ENCODE data around the gene CHPF.

CHPF gene

DNA sequence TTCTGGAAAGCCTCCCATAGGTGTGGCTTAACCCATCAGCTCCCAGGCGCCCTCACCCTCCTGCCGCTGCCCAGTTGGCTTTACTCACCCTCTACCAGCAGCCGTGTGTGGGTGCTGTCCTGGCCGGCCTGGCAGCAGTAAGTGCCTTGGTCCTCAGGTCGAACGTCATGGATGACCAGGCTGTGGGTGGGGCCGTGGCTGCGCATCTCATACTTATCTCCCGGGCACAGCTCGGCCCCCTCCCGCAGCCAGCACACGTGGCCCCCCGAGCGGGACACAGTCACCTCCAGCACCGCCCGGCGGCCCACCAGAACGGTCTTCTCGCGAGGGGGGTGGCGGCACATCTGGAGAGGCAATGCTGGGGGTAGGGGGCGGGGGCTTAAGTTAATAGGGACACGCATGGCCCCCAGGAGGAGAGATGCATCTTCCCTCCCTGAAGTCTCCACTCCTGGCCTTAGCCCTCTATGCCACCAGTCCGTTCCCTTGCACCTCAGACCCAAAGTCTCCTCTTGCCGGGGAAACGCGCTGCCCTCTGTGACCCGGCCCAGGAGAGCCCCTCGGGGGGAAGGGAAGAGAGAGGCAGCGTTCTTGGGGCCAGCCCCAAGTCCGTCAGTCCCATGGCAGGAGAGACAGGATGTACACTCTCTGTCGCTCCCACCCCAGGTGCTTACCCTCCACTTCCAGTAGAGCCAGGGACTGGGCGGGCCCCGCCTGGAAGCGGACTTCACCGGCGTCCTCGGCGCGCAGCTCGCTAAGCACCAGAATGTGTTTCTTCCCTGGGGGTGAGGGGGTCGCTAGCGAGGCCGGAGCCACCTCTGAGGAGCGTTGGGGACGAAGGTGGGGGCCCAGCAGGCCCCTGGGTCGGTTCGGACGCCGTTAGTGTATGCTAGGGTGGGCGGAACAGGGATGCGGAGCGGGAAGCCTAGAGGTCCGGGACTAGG lies 8.1 kb upstream of the CHPF start:
- DNase-seq (ENCODE audit: low read depth), result no peak

DNA sequence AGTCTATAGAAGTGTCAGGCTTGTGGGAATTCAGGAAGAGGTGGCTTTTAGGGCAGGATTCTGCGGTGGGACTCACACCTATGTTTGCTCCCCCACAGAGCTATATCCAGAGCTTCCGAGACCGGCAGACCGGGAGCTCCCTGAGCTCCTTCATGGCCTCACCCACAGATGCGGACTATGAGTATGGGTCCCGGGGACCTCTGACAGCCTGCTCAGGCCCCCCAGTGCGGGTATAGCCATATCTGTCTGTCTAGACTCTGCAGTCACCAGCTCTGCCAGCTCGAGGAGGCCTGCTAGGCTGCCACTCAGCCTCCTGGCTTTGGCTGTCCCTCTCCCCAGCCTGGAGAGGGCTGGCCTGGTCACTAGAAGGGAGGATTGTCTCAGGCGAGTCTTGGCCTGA lies 6.0 kb upstream of the CHPF start:
- DNase-seq (ENCODE audit: low read depth), result no peak

DNA sequence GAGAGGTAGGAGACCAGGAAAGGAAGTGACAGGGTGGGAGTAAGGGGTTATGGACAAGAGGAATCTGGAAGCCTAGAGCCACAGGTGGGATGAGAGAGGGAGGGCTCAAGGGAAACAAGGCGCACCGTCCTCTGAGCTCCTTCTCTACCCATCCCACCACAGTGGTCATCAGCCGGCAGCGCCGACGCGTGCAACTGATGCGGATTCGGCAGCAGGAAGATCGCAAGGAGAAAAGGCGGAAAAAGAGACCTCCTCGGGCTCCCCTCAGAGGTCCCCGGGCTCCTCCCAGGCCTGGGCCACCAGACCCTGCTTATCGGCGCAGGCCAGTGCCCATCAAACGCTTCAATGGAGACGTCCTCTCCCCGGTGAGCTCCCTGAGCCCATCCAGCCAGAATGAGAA lies 5.4 kb upstream of the CHPF start:
- DNase-seq (ENCODE audit: low read depth), result no peak

DNA sequence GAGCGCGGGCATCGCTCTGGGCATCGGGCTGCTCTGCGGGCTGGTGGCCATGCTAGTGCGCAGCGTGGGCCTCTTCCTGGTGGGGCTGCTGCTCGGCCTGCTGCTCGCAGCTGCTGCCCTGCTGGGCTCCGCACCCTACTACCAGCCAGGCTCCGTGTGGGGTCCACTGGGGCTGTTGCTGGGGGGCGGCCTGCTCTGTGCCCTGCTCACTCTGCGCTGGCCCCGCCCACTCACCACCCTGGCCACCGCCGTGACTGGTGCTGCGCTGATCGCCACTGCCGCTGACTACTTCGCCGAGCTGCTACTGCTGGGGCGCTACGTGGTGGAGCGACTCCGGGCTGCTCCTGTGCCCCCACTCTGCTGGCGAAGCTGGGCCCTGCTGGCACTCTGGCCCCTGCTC lies 4.0 kb upstream of the CHPF start:
- DNase-seq (ENCODE audit: low read depth), result no peak

DNA sequence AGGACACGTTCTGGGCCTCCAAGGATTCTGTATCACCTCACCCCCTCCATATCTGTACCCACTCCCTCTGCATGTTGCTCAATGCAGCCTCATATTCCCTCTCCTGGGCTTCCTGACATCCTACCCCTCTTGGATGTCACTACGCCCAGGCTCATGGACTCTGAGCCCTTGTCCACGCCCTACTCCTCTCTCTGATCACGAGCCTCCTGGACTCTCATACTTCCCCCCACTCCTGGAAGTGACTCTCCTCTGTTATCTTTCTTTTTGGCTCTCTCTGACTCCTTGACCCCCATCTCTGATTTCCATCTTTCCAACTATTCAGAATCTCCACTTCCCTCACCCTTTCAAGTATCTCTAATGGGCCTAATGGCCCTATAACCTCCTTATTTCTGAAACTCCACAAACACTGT lies 2.3 kb upstream of the CHPF start:
- no peak for DNase-seq (ENCODE audit: low read depth)

DNA sequence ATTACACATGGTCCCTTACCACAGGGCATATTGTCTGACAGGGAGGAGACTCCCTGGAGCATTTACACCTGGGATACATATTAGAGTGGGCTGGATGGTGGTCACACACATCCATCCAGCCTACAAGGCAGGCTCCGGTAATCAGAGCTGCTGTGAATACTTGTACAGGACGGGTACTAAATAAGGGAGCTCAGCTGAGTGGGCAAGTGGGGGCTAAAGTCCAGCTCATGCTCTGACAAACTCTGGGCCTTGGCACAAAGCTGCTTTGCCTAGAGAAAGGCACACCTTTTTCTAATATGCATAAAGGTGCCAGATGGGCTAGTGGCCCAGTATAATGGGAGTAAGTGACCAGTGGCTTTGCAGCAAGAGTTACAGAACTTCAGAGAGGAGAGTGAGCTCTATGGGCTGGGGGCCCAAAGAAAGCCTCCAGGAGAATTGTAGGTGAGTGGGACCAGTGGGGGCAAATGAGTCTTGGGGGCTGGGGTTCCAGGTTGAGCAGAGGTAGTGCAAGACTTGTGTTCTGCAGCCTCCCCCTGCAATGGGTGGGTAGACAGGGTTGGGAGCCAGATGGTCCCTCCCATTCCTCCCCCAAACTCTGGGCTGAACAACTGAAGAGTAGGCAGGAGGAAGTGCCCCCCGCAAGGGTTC lies 1.8 kb upstream of the CHPF start:
- no peak for DNase-seq (ENCODE audit: low read depth)

DNA sequence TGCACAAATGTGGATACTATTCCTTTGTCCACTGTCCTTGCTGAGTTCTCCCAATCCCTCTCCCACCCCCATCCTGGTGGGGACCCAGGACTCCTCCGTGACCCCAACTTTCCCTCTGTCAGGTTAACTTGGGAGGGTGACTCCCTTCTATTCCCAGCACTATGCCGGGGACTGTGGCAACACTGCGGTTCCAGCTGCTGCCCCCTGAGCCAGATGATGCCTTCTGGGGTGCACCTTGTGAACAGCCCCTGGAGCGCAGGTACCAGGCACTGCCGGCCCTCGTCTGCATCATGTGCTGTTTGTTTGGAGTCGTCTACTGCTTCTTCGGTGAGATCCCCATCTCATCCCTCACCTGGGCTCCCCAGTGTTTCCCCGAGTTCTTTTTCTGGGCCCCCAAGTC lies 958 bp upstream of the CHPF start:
- no peak for DNase-seq (ENCODE audit: low read depth)

DNA sequence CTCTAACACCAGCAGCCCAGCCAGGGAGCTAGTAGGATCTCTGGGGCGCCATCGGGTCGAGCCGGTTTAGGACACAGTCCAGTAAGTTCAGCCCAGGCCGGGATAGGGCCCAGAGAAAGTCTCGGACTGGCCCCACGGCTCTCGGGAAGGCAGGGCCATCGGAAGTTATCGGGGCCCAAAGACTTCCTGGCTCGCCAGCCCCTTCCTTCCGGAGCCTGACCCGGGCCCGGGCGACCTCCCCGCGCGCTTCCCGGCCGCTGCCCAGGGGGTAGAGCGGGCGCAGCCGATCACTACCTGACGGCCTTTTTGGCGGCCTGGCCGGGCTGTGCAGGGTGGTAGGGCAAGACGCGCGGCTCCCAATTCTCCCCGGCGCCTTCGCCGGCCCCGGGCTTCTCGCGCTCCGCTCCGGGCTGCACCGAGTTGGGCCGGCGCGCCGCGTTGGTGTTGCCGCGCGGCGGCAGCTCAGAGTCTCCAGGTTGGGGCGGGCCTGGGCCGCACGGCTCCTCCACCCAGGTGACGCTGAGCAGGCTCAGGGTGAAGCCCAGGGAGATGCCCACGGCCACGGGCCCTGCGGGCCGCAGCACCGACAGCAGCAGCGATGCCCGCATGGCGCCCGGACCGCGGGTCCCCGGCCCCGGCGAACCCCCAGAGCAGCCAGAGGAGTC lies 546 bp downstream of the CHPF start:
- DNase-seq (ENCODE audit: low read depth), result peak; percentile 13

DNA sequence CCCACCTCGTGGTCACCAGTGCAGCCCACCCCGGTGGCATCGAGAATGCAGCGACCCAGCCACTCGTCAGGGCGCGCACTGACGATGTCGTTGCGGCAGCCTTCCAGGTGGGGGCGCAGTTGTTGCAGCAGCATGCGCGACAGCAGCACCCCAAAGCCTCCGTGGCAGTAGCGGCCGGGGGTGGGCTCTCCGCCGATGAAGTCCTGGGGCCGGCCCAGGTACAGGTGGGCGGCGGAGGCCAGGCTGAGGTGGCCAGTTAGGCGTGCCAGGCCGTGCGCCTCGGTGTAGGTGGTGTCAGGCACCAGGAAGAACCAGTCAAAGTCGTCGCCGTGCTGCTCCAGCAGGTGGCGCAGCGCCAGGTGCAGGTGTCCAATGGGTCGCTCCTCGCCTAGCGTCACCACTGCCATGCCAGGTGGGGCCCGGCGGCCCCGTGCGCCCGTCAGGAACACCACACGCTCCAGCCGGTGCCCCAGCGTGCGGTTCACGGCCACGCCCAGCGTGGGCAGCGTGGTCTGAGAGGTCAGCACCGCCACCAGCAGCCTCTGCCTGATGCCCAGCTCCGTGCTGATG lies 1.9 kb downstream of the CHPF start:
- no peak for DNase-seq (ENCODE audit: low read depth)

DNA sequence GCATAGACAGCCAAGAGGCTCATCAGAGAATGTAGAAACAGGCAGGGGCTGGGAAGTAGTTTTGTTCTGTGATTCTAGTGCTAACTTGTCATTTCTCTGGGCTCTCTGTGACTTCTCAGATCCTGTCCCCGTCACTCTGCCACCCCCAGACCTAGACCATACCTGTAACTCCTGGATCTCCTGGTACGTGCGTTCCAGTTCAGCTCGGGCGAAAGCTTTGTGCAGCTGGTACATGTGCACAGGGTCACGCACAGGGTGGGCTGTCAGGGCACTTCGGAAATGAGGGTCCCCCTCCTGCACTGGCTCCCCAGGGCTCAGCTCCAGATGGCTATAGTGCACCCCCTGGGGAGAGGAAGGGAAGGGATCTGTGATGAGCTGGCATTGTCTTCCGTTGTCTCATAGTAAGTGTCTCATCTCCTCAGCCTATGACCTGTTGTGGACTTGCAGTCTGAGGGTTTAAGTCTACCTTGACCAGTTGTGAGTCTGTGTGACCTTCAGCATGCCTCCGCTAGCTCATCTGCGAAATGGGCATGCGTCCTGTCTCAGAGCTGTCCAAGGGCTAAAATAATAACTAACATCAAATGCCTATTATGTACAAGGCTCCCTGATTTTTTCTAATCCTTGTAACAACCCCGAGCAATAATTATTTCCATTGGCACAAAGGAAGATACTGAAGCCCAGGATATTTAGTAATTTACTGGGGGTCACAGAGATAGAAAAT lies 2.7 kb downstream of the CHPF start:
- DNase-seq (ENCODE audit: low read depth), result no peak

DNA sequence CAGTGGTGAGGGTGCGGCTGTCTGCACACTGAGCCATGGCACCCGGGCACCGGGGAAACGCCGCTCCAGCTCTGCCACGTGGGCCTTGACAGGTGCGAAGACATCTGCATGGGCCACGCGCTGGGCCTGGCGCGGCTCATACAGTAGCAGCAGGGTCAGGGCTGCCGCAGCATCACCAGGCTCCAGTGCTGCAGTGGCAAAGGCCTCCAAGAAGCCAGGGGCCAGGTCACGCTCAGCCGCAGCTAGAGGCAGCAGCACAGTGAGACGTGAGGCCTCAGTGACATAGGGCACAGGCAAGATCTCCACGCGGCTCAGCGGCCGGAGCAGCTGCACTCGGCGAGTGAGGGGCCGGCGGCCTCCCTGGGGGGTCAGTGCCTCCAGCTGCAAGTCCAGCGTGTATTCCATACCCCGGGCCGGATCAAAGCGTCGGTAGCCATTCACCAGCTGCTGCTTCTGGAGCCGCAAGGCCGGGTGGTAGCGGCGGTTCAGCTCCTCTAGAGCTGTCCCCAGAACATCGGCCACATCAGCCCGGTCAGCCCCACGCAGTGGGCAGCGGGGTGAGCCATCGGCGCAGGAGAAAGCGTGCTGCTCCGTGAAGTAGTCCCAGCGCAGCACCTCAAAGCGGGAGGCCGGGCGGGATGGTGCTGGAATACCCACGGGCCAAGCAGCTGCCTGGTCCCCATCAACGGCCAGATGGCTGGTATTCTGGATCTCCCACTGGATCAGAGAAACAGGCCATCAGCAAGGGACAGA lies 3.5 kb downstream of the CHPF start:
- DNase-seq (ENCODE audit: low read depth), result no peak

DNA sequence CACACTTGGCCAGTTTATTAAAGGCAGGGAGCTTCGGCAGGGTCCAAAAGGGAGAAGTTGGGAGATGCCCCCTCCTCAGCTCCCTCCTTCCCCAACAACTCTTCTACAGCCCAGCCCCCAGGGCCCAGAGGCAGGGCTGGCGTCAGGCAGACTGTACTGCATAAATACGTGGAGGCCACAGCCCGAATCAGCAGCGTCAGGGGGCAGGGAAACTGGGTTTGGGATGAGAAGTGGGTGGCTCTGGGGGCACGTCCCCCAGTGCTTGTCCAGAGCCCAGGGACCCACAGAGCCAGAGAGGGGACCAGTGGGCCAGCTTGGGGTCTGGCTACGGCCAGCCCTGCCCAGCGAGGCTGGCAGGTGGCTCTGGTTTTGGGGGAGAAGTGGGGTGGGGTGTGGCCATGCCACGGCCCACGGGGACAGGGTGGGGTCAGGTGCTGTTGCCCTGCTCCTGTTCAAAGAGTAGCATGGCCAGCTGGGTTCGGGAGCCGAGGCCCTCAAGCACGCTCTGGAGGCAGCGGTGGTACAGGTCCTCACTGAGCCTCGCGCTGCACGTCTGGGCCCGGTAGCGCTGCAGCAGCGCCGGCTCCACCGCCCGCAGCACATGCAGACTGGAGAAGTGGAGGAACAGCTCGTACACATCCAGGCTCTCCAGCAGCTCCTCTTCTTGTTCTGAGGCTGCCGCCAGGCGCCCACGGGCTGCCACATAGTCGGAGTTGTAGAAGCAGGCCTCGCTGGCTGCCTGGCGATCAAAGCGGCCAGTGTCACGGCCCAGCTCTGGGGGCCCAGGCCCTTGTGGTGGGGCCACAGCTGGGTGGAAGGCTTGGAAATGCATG lies 4.4 kb downstream of the CHPF start:
- DNase-seq (ENCODE audit: low read depth), result no peak

DNA sequence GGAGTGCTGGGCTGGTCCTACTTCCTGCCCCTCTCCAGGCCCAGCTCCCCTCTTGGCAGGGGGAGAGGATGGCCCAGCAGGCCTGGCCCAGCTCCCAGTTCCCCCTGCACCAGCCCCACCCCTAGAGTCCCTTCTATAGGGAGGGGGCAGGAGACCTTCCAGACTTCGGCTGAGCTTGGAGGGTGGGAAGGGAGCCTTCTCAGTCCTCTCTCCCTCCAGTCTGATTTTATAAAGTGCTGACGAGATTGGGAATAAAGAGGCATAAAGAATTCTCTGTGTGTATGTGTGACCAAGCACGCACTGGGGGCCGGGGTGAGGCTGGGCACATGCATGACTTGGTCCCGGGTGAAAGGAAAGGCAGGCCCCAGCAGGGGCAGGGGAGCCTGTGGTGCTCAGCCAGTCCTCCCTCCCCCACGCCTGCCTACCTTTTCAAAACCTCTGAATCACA lies 5.1 kb downstream of the CHPF start:
- no peak for DNase-seq (ENCODE audit: low read depth)

DNA sequence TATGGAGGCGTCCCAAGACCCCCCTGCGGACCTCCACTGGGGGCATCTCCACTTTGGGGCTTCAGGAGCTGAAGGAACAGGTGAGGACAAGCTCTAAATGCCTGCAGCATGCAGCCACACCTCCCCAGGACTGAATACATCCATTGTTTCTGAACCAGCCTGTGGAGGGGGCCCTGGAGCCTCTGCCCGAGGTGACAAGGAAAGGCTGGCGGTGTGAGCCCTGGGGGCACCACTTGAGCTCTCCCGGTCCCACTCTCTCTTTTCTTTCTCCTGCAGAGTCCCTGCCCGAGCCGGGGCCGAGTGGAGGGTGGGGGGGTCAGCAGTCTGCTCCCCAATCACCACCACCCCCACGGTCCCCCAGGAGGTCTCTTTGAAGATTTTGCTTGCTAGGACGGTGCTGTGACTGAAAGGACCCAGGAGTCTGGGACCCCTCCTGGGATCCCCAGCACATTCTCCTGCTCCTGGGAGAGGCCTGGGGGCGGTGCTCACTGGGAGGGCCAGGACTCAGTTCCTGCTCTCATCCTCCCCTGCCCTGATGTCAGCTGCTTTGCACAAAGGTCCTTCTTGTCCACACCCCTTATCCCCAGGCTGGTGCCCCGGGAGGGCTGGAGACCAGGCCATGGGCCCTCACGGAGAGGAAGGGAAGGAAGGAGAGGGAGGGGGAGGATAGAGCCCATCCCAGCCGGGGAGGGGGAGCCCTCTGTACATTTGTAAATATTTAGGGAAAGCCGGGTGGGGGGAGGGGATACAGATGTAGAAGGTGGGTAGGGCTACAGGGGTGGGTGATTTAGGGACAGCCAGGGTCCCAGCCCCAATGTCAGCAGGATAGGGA lies 5.7 kb downstream of the CHPF start:
- DNase-seq (ENCODE audit: low read depth), result no peak

DNA sequence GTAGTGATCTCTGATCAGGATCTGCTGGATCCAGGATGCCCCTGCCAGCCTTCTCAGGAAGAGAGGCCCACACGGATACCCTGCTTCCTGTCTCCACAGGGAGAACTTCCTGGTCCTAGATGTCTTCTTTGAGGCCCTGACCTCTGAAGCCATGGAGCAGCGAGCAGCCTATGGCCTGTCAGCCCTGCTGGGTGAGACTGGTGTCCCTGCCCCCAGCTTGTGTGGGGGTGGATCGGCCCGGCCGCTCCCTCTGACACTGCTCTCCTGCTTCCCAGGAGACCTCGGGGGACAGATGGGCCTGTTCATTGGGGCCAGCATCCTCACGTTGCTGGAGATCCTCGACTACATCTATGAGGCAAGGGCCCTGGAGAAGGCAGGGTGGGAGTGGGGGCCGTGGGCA lies 6.6 kb downstream of the CHPF start:
- DNase-seq (ENCODE audit: low read depth), result no peak

DNA sequence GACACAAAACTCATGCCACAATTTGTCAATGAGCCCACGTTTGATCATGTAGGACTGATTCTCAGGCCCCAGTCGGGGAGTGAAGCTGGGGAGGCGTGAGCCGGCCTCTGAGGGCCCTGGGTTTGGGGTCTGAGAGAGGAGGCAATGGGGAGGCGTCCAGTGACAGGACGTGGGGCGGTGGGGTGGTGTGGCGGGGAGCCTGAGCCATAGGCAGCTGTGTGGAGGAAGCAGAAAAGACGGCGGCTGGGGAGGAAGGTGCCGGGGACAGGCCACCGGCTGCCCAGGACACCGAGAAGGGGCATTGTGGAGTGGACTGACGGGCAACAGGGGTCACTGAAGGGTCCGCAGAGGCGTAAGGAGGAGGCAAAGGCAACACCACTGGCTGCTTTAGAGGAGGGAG lies 7.2 kb downstream of the CHPF start:
- DNase-seq (ENCODE audit: low read depth), result no peak

DNA sequence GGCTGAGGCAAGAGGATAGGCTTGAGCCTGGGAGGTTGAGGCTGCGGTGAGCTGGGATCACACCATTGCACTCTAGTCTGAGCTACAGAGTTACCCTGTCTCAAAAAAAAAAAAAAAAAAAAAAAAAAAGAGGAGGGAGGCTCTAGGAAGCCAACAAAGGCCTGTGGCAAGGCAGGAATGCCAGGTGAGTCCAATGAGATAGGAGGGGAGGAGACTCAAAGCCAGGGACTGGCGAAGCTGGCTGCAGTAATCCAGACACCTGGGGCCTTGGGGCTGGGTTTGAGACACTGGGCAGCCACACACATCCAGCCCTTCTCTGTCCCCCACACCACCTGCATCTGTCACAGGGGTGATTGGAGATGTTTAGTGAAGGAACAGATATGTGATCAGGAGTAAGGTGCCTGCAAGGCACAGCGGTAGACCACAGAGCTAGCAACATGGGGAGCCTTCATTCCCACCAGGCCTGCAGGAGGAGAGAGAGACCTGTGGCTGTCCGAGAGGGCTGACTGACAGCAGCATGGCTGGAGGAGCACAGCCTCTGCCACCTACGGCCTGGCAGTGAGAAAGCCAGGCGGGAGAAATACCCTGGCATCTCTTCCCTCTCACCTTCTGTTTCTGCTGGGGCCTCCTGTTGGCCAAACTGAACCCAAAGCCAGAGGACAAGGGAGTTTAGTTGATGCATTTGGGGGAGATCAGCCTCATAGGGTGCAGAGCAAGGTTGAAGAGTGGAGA lies 9.5 kb downstream of the CHPF start:
- no peak for DNase-seq (ENCODE audit: low read depth)

DNA sequence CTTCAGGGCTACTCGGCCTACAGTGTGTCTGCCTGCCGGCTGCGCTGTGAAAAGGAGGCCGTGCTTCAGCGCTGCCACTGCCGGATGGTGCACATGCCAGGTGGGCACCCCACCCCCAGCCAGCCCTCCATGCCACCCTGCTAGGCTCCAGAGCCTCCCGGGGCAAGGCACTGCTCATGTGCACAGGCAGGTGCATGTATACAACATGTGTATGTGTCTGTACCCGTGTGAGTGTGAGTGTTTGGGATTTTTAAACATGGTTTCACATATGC lies 11.3 kb downstream of the CHPF start:
- no peak for DNase-seq (ENCODE audit: low read depth)

Measured in GM04504 (cell line).